SJSA1 (cell line): ENCODE results near the gene NCR3LG1. TPM values are rescaled to one million over a fixed set of nuclear protein-coding genes. Genes with fewer than 3 reads are reported as not detected.

Source experiments
- DNase-seq, 2 experiments: peaks; one replicate each; pipeline ENCODE4 v3.0.0-alpha.2; 2015 to 2020; ENCODE audit warnings: low spot score in 2 of 2, low read depth in 1 of 2
- H3K27ac ChIP-seq: fragments of 250-450 bp; sonication (Bioruptor Pico); 2 replicates; pipeline ENCODE4 v1.5.1; 2020; ENCODE audit warnings: mild to moderate bottlenecking, moderate library complexity
- H3K27me3 ChIP-seq: fragments of 250-450 bp; sonication (Bioruptor Pico); replicated peaks from 2 replicates; pipeline ENCODE4 v1.5.1; 2020; ENCODE audit warnings: mild to moderate bottlenecking, moderate library complexity
- H3K36me3 ChIP-seq: fragments of 250-450 bp; sonication (Bioruptor Pico); 2 replicates; pipeline ENCODE4 v1.5.1; 2020; ENCODE audit warnings: mild to moderate bottlenecking
- H3K4me1 ChIP-seq: fragments of 250-450 bp; sonication (Bioruptor Pico); replicated peaks from 2 replicates; pipeline ENCODE4 v1.6.1; 2021; ENCODE audit warnings: mild to moderate bottlenecking
- H3K4me3 ChIP-seq: fragments of 250-450 bp; sonication (Bioruptor Pico); 2 replicates; pipeline ENCODE4 v1.5.1; 2020; ENCODE audit warnings: mild to moderate bottlenecking
- H3K9me3 ChIP-seq: fragments of 250-450 bp; sonication (Bioruptor Pico); replicated peaks from 2 replicates; pipeline ENCODE4 v1.5.1; 2020; ENCODE audit warnings: mild to moderate bottlenecking
- total RNA-seq: library from RNA; depleted of rRNA; stranded (reverse); fragments of >200 nt; shearing (Covaris generic); gene quantifications from 2 replicates; pipeline ENCODE4 v1.2.3, GENCODE V29; 2014

NCR3LG1 gene
- total RNA-seq, 1 experiment from 2014 or later: 1.4 TPM

GRCh38 chr11:17403980-17404759, 52.6 kb downstream of the NCR3LG1 start:
- no peaks in the 10 kb centered on the region for H3K36me3 ChIP-seq
- no peak overlapping the region for H3K4me3 ChIP-seq
- no peak for DNase-seq
- no peak overlapping the region for H3K27ac ChIP-seq
- H3K4me1 ChIP-seq: no peaks in the 10 kb centered on the region
- peaks cover 11% of the 10 kb centered on the region; the same call in 1 of the 2 replicates for H3K27me3 ChIP-seq
- no peaks in the 10 kb centered on the region for H3K9me3 ChIP-seq

GRCh38 chr11:17405232-17406005, 53.8 kb downstream of the NCR3LG1 start:
- 0 out of 2 replicates have a peak, but pooled peaks cover 6% of the 10 kb centered on the region for H3K27me3 ChIP-seq
- H3K9me3 ChIP-seq: no peaks in the 10 kb centered on the region
- H3K36me3 ChIP-seq: no peaks in the 10 kb centered on the region
- no peaks in the 10 kb centered on the region for H3K4me1 ChIP-seq
- H3K4me3 ChIP-seq: no peak overlapping the region
- H3K27ac ChIP-seq: no peak overlapping the region
- no peak for DNase-seq

- H3K36me3 ChIP-seq: no peaks in the 10 kb centered on the region
- no peak for DNase-seq
- H3K9me3 ChIP-seq: no peaks in the 10 kb centered on the region
- H3K4me1 ChIP-seq: no peaks in the 10 kb centered on the region
- no peak overlapping the region for H3K27ac ChIP-seq
- no peak overlapping the region for H3K4me3 ChIP-seq
- H3K27me3 ChIP-seq: 0 out of 2 replicates have a peak, but pooled peaks cover 6% of the 10 kb centered on the region
These were observed 54.6 kb downstream of the NCR3LG1 start for GRCh38 chr11:17406082-17406817.

GRCh38 chr11:17406818-17407149, 55.2 kb downstream of the NCR3LG1 start:
- H3K9me3 ChIP-seq: no peaks in the 10 kb centered on the region
- no peak for DNase-seq
- no peaks in the 10 kb centered on the region for H3K36me3 ChIP-seq
- no peak overlapping the region for H3K4me3 ChIP-seq
- H3K4me1 ChIP-seq: no peaks in the 10 kb centered on the region
- H3K27me3 ChIP-seq: 0 out of 2 replicates have a peak, but pooled peaks cover 4% of the 10 kb centered on the region
- H3K27ac ChIP-seq: no peak overlapping the region

GRCh38 chr11:17407575-17407974, 56.0 kb downstream of the NCR3LG1 start:
- no peaks in the 10 kb centered on the region for H3K36me3 ChIP-seq

GRCh38 chr11:17408026-17408425, 56.4 kb downstream of the NCR3LG1 start:
- 0 out of 2 replicates have a peak, but pooled peaks cover 4% of the 10 kb centered on the region for H3K27me3 ChIP-seq
- DNase-seq: no peak
- no peak overlapping the region for H3K4me3 ChIP-seq

More at GRCh38 chr11:17407575-17407974, 56.0 kb downstream of the NCR3LG1 start:
- no peaks in the 10 kb centered on the region for H3K4me1 ChIP-seq
- H3K27ac ChIP-seq: no peak overlapping the region
- 0 out of 2 replicates have a peak, but pooled peaks cover 4% of the 10 kb centered on the region for H3K27me3 ChIP-seq
- DNase-seq: no peak
- no peaks in the 10 kb centered on the region for H3K9me3 ChIP-seq
- no peak overlapping the region for H3K4me3 ChIP-seq

GRCh38 chr11:17408641-17409040, 57.0 kb downstream of the NCR3LG1 start:
- H3K4me1 ChIP-seq: no peaks in the 10 kb centered on the region

More at GRCh38 chr11:17408026-17408425, 56.4 kb downstream of the NCR3LG1 start:
- H3K36me3 ChIP-seq: no peaks in the 10 kb centered on the region
- H3K27ac ChIP-seq: no peak overlapping the region
- H3K4me1 ChIP-seq: no peaks in the 10 kb centered on the region
- no peaks in the 10 kb centered on the region for H3K9me3 ChIP-seq

GRCh38 chr11:17410606-17411379, 59.2 kb downstream of the NCR3LG1 start:
- no peak overlapping the region for H3K27ac ChIP-seq
- no peaks in the 10 kb centered on the region for H3K4me1 ChIP-seq
- H3K9me3 ChIP-seq: no peaks in the 10 kb centered on the region
- H3K27me3 ChIP-seq: peaks cover 6% of the 10 kb centered on the region; the same call in 1 of the 2 replicates
- no peaks in the 10 kb centered on the region for H3K36me3 ChIP-seq
- DNase-seq: no peak
- no peak overlapping the region for H3K4me3 ChIP-seq

More at GRCh38 chr11:17408641-17409040, 57.0 kb downstream of the NCR3LG1 start:
- H3K36me3 ChIP-seq: no peaks in the 10 kb centered on the region
- H3K27ac ChIP-seq: no peak overlapping the region
- H3K27me3 ChIP-seq: 0 out of 2 replicates have a peak, but pooled peaks cover under 1% of the 10 kb centered on the region
- H3K9me3 ChIP-seq: no peaks in the 10 kb centered on the region
- no peak for DNase-seq
- no peak overlapping the region for H3K4me3 ChIP-seq

GRCh38 chr11:17411418-17411817, 59.8 kb downstream of the NCR3LG1 start:
- Histone ChIP-seq H3K36me3 (no peaks in the 10 kb centered on the region), H3K9me3 (no peaks in the 10 kb centered on the region), H3K27me3 (peaks cover 13% of the 10 kb centered on the region), H3K4me3 (no peak overlapping the region), H3K27ac (no peak overlapping the region), H3K4me1 (no peaks in the 10 kb centered on the region)
- DNase-seq: no peak

- Histone ChIP-seq H3K27me3 (peaks cover 15% of the 10 kb centered on the region), H3K27ac (no peak overlapping the region), H3K4me3 (no peak overlapping the region), H3K4me1 (no peaks in the 10 kb centered on the region), H3K36me3 (no peaks in the 10 kb centered on the region), H3K9me3 (no peaks in the 10 kb centered on the region)
- no peak for DNase-seq
These were observed 61.0 kb downstream of the NCR3LG1 start for GRCh38 chr11:17412488-17413180.

- Histone ChIP-seq H3K27me3 (peaks cover 26% of the 10 kb centered on the region), H3K9me3 (no peaks in the 10 kb centered on the region), H3K4me3 (no peak overlapping the region), H3K36me3 (no peaks in the 10 kb centered on the region), H3K27ac (no peak overlapping the region), H3K4me1 (no peaks in the 10 kb centered on the region)
- no peak for DNase-seq
These were observed 62.1 kb downstream of the NCR3LG1 start for GRCh38 chr11:17413414-17414316.

GRCh38 chr11:17414317-17414737, 62.7 kb downstream of the NCR3LG1 start:
- H3K27ac ChIP-seq: no peak overlapping the region
- no peak for DNase-seq
- H3K27me3 ChIP-seq: peaks cover 29% of the 10 kb centered on the region
- H3K36me3 ChIP-seq: no peaks in the 10 kb centered on the region
- no peaks in the 10 kb centered on the region for H3K9me3 ChIP-seq
- no peaks in the 10 kb centered on the region for H3K4me1 ChIP-seq
- no peak overlapping the region for H3K4me3 ChIP-seq
